HepG2 (cell line): ENCODE data around the gene AFF4. TPM values are rescaled to one million over a fixed set of nuclear protein-coding genes. Genes with fewer than 3 reads are reported as not detected.

ENCODE experiments used
- FOXA3 ChIP-seq: IDR thresholded peaks from 2 replicates; pipeline ENCODE4 v1.6.1; 2016; ENCODE audit warnings: missing genetic modification reagents, missing compliant biosample characterization
- GATAD1 ChIP-seq: IDR thresholded peaks from 2 replicates; pipeline ENCODE4 v1.6.1; 2016; ENCODE audit warnings: missing genetic modification reagents, missing compliant biosample characterization
- JDP2 ChIP-seq: sonication (generic); formaldehyde crosslinking; IDR thresholded peaks from 2 replicates; pipeline ENCODE4 v1.8.1; 2022; ENCODE audit warnings: missing genetic modification reagents, borderline replicate concordance
- KIAA2018 ChIP-seq: sonication (generic); formaldehyde crosslinking; IDR thresholded peaks from 2 replicates; pipeline ENCODE4 v1.5.0; 2020; ENCODE audit warnings: mild to moderate bottlenecking, missing genetic modification reagents, borderline replicate concordance
- LRRFIP1 ChIP-seq: sonication (generic); formaldehyde crosslinking; conservative IDR thresholded peaks from 2 replicates; pipeline ENCODE4 v1.4.0; 2020; ENCODE audit warnings: missing genetic modification reagents
- MAF1 ChIP-seq: sonication (generic); formaldehyde crosslinking; IDR thresholded peaks from 2 replicates; pipeline ENCODE4 v1.5.0; 2020; ENCODE audit warnings: missing genetic modification reagents, borderline replicate concordance
- MLX ChIP-seq: IDR thresholded peaks from 2 replicates; pipeline ENCODE4 v1.6.1; 2016
- NFE2L2 ChIP-seq: fragments of 150-350 bp; IDR thresholded peaks from 2 replicates; pipeline ENCODE4 v1.6.1; 2014; ENCODE audit warnings: low read length
- SMAD3 ChIP-seq: sonication (generic); formaldehyde crosslinking; IDR thresholded peaks from 2 replicates; pipeline ENCODE4 v1.4.0; 2020; ENCODE audit warnings: missing genetic modification reagents
- TEAD3 ChIP-seq: optimal IDR thresholded peaks from 2 replicates; pipeline ENCODE3; 2016; ENCODE audit warnings: borderline replicate concordance
- ZBTB49 ChIP-seq: sonication (generic); formaldehyde crosslinking; IDR thresholded peaks from 2 replicates; pipeline ENCODE4 v1.4.0; 2020; ENCODE audit warnings: missing genetic modification reagents, borderline replicate concordance
- ZNF275 ChIP-seq: sonication (generic); formaldehyde crosslinking; IDR thresholded peaks from 2 replicates; pipeline ENCODE4 v1.8.0; 2022; ENCODE audit warnings: missing genetic modification reagents, mild to moderate bottlenecking, inconsistent platforms, borderline replicate concordance
- ZNF629 ChIP-seq: sonication (generic); formaldehyde crosslinking; conservative IDR thresholded peaks from 2 replicates; pipeline ENCODE4 v1.5.0; 2020; ENCODE audit warnings: missing genetic modification reagents
- ZZZ3 ChIP-seq: sonication (generic); formaldehyde crosslinking; IDR thresholded peaks from 2 replicates; pipeline ENCODE4 v1.4.0; 2020; ENCODE audit warnings: missing genetic modification reagents, mild to moderate bottlenecking, borderline replicate concordance
- polyA plus RNA-seq, 8 experiments: library from polyadenylated mRNA; depleted of rRNA in 3 of 8; stranded (reverse) in 7 of 8; unstranded in 1 of 8; fragments of >200 nt; fragmentation: Illumina TruSeq in 4 of 8; extraction: Trizol in 4 of 8; gene quantifications; 2 replicates each; pipeline versions ENCODE4 v1.2.1 to v1.2.3, GENCODE V29; 2011 to 2016; ENCODE audit warnings: low read depth in 4 of 8, missing spikeins in 1 of 8, mixed read lengths in 1 of 8; ENCODE audit not compliant: insufficient read depth in 1 of 8
- total RNA-seq, 5 experiments: library from RNA; depleted of rRNA; stranded (reverse); fragments of >200 nt; fragmentation: Illumina TruSeq; extraction: Trizol; gene quantifications; 2 replicates each; pipeline ENCODE4 v1.2.3, GENCODE V29; 2016; ENCODE audit warnings: low read depth in 1 of 5

Gene AFF4
- total and polyA plus RNA-seq, 2 of the 13 experiments (the other 11 are each of a cell fraction or from before 2014, with no cell fraction given) = 22.1 to 25.5 TPM

GRCh38 chr5:132829742-132830435 lies 133.5 kb downstream of the AFF4 start (continued):
- TF ChIP-seq KIAA2018 (no peak), ZNF629 (CRISPR knock-in tag) (peak; percentile 43; the same call in 1 of the 2 replicates), MAF1 (CRISPR knock-in tag) (peak; percentile 69; the same call in 1 of the 2 replicates), JDP2 (CRISPR knock-in tag) (no peak; the same call in 1 of the 2 replicates), ZBTB49 (CRISPR knock-in tag) (no peak), LRRFIP1 (CRISPR knock-in tag) (no peak), TEAD3 (CRISPR knock-in tag) (peak; percentile 41), SMAD3 (CRISPR knock-in tag) (no peak), ZZZ3 (peak; percentile 60; the same call in 1 of the 2 replicates), NFE2L2 (no peak), ZNF275 (CRISPR knock-in tag) (0 out of 2 replicates have a peak, but pooled peaks have one; percentile 15), FOXA3 (CRISPR knock-in tag) (no peak), MLX (CRISPR knock-in tag) (no peak), GATAD1 (peak; percentile 28; the same call in 1 of the 2 replicates)
